Measurements from ENCODE around the gene LPIN3. TPM values are rescaled to one million over a fixed set of nuclear protein-coding genes. Genes with fewer than 3 reads are reported as not detected.

The LPIN3 gene
- total and polyA plus RNA-seq, 2 of the 8 experiments (the other 6 are each of a cell fraction or from before 2014, with no cell fraction given) = 3.7 to 3.9 TPM

DNA sequence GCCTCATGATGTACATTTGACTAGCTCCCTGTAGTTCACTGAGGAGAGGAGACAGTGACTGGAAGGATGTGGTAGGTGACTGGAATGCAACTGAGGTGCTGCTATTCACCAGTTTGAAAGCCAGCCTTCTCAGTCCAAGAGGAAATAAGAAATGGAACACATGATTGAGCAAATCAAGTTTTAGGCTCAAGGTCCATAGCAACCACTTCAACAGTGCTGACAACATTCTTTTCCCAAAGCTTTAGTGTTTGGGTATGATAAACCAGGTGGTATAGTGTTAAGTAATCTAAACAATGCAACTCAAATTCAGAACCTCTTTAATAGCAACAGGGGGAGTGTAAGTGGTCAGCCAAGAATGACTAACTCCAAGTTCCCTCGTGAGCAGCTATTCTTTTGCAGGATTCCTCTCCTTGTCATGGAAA lies 32.3 kb upstream of the LPIN3 start (continued):
- TF ChIP-seq, protein P1, sequence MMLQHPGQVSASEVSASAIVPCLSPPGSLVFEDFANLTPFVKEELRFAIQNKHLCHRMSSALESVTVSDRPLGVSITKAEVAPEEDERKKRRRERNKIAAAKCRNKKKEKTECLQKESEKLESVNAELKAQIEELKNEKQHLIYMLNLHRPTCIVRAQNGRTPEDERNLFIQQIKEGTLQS (IDR thresholded peaks at IDR 0.05; ENCODE audit: insufficient read depth, low read depth, low read length) = no peak
- TF ChIP-seq TAF1 (IDR thresholded peaks at IDR 0.05; ENCODE audit: low read depth, low read length) (no peak), EZH2 (IDR thresholded peaks at IDR 0.05; ENCODE audit: low read depth, low read length, severe bottlenecking) (no peak), CTBP2 (IDR thresholded peaks at IDR 0.05; ENCODE audit: borderline replicate concordance, insufficient read depth, insufficient read length, low read length) (no peak), CBX5 (IDR thresholded peaks at IDR 0.05; ENCODE audit: low read depth, low read length) (no peak), CBX8 (IDR thresholded peaks at IDR 0.05; ENCODE audit: borderline replicate concordance, low read depth, low read length) (no peak), ASH2L (IDR thresholded peaks at IDR 0.05; ENCODE audit: low read length) (no peak)
- TF ChIP-seq, protein P2, sequence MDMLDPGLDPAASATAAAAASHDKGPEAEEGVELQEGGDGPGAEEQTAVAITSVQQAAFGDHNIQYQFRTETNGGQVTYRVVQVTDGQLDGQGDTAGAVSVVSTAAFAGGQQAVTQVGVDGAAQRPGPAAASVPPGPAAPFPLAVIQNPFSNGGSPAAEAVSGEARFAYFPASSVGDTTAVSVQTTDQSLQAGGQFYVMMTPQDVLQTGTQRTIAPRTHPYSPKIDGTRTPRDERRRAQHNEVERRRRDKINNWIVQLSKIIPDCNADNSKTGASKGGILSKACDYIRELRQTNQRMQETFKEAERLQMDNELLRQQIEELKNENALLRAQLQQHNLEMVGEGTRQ (IDR thresholded peaks at IDR 0.05; ENCODE audit: low read length) = no peak

Measured in H1 (cell line).